ENCODE data around the gene RABL3.

DNA sequence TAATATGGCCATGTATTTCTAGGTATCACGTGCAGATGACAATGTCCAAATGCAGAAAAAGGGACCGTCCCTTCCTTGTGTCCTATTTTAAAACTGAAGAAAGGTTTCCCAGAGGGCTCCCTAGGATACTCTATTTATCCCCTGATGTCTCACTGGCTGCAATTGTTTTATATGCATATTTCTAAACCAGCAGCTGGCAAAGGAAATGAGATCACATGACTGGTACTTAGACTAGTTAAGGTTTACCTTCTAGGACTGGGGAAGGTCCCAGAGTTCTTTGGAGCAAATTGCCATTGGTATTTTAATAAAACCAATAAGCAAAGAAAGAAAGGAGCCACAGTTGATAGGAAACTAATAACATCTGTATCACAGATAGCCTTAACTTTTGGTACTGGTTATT is 29.8 kb upstream of the RABL3 start:
- TF ChIP-seq POLR2AphosphoS5 (IDR thresholded peaks at IDR 0.05; ENCODE audit: low read depth, low read length), result no peak
- TF ChIP-seq POLR2A (IDR thresholded peaks at IDR 0.05; ENCODE audit: low read depth, low read length), result no peak

All from GM12892 (cell line).